HEK293 (cell line): ENCODE results near the gene OR5B21.

Source experiments
- CTCF ChIA-PET: fragments of 350-600 bp; formaldehyde crosslinking; extraction: SDS; loops from one replicate; lab custom pipeline; 2021; ENCODE audit warnings: antibody characterized with exemption; lab: Yijun Ruan, JAX
- POLR2A ChIA-PET: fragments of 300-600 bp; formaldehyde crosslinking; extraction: SDS; loops from one replicate; lab custom pipeline; 2020; ENCODE audit warnings: antibody characterized with exemption, inconsistent platforms; lab: Yijun Ruan, JAX
- H3K27ac ChIP-seq: fragments of 200-500 bp; sonication (Bioruptor generic); 2 replicates; pipeline ENCODE4 v1.5.1; 2014; ENCODE audit warnings: low read depth, low read length, control low read depth, inconsistent platforms; ENCODE audit errors: extremely low read depth
- H3K36me3 ChIP-seq, 2 experiments: fragments of 200-500 bp in 1 of 2; sonication (Bioruptor generic) in 1 of 2; 1 replicate in 1 of 2; 2 replicates in 1 of 2; pipeline ENCODE4 v1.5.1; 2014 to 2017; ENCODE audit warnings: inconsistent platforms in 2 of 2, low read length in 2 of 2; ENCODE audit not compliant: control insufficient read depth in 2 of 2, insufficient read depth in 1 of 2
- H3K4me1 ChIP-seq: fragments of 200-500 bp; sonication (Bioruptor generic); 2 replicates; pipeline ENCODE4 v1.5.1; 2014; ENCODE audit warnings: mild to moderate bottlenecking, low read length, inconsistent platforms; ENCODE audit not compliant: control insufficient read depth, insufficient read depth
- H3K4me3 ChIP-seq: 2 replicates; pipeline ENCODE4 v1.5.1; 2011; ENCODE audit warnings: low read depth, mild to moderate bottlenecking, control low read depth, low read length, moderate library complexity
- H3K9me3 ChIP-seq: fragments of 200-500 bp; sonication (Bioruptor generic); 2 replicates; pipeline ENCODE4 v1.5.1; 2014; ENCODE audit warnings: low read depth, low read length, inconsistent platforms; ENCODE audit not compliant: control insufficient read depth, insufficient read depth
- REPIN1 ChIP-seq: fragments of 450-650 bp; formaldehyde crosslinking; IDR thresholded peaks from 2 replicates; pipeline ENCODE4 v1.5.1; 2017; ENCODE audit warnings: missing biosample characterization, missing genetic modification characterization, low read depth
- SETDB1 ChIP-seq: IDR thresholded peaks from one replicate; pipeline ENCODE4 v1.6.1; 2017; ENCODE audit warnings: mild to moderate bottlenecking, low read length, moderate library complexity, mixed read lengths; ENCODE audit not compliant: insufficient read length
- ZBTB20 ChIP-seq: fragments of 450-650 bp; formaldehyde crosslinking; IDR thresholded peaks from 2 replicates; pipeline ENCODE4 v1.5.1; 2016; ENCODE audit warnings: missing biosample characterization, missing genetic modification characterization
- ZEB2 ChIP-seq: fragments of 450-650 bp; formaldehyde crosslinking; IDR thresholded peaks from 2 replicates; pipeline ENCODE4 v1.5.1; 2016; ENCODE audit warnings: missing biosample characterization, missing genetic modification characterization
- ZFP41 ChIP-seq: fragments of 450-650 bp; formaldehyde crosslinking; IDR thresholded peaks from 2 replicates; pipeline ENCODE4 v1.5.1; 2016; ENCODE audit warnings: missing biosample characterization, missing genetic modification characterization, borderline replicate concordance
- ZFP69B ChIP-seq: fragments of 450-650 bp; formaldehyde crosslinking; IDR thresholded peaks from 2 replicates; pipeline ENCODE4 v1.5.1; 2016; ENCODE audit warnings: missing biosample characterization, missing genetic modification characterization
- ZNF112 ChIP-seq: fragments of 450-650 bp; formaldehyde crosslinking; IDR thresholded peaks from 2 replicates; pipeline ENCODE4 v1.5.0; 2017; ENCODE audit warnings: missing biosample characterization, missing genetic modification characterization
- ZNF169 ChIP-seq: fragments of 450-650 bp; formaldehyde crosslinking; IDR thresholded peaks from 2 replicates; pipeline ENCODE4 v1.5.1; 2016; ENCODE audit warnings: missing biosample characterization, missing genetic modification characterization
- ZNF184 ChIP-seq: fragments of 450-650 bp; IDR thresholded peaks from 2 replicates; pipeline ENCODE4 v1.5.1; 2018; ENCODE audit warnings: missing biosample characterization, mild to moderate bottlenecking, missing genetic modification characterization
- ZNF19 ChIP-seq: fragments of 450-650 bp; formaldehyde crosslinking; IDR thresholded peaks from 2 replicates; pipeline ENCODE4; 2016; ENCODE audit warnings: missing biosample characterization, missing genetic modification characterization, low read depth
- ZNF2 ChIP-seq: fragments of 450-650 bp; formaldehyde crosslinking; IDR thresholded peaks from 2 replicates; pipeline ENCODE4 v1.5.1; 2016; ENCODE audit warnings: missing biosample characterization, missing genetic modification characterization
- ZNF24 ChIP-seq: fragments of 450-650 bp; formaldehyde crosslinking; IDR thresholded peaks from 2 replicates; pipeline ENCODE4 v1.5.1; 2016; ENCODE audit warnings: missing biosample characterization, missing genetic modification characterization
- ZNF394 ChIP-seq: fragments of 450-650 bp; formaldehyde crosslinking; IDR thresholded peaks from 2 replicates; pipeline ENCODE4 v1.5.1; 2016; ENCODE audit warnings: missing biosample characterization, missing genetic modification characterization, mild to moderate bottlenecking, moderate library complexity, borderline replicate concordance
- ZNF529 ChIP-seq: fragments of 450-650 bp; formaldehyde crosslinking; IDR thresholded peaks from 2 replicates; pipeline ENCODE4 v1.5.1; 2017; ENCODE audit warnings: missing genetic modification characterization, missing biosample characterization; ENCODE audit not compliant: insufficient replicate concordance
- ZNF555 ChIP-seq: fragments of 450-650 bp; formaldehyde crosslinking; conservative IDR thresholded peaks from 2 replicates; pipeline ENCODE4 v1.5.1; 2017; ENCODE audit warnings: missing biosample characterization, mild to moderate bottlenecking, missing genetic modification characterization, inconsistent platforms
- ZNF560 ChIP-seq: fragments of 450-650 bp; formaldehyde crosslinking; IDR thresholded peaks from 2 replicates; pipeline ENCODE4 v1.5.1; 2017; ENCODE audit warnings: missing biosample characterization, missing genetic modification characterization, borderline replicate concordance
- ZNF585B ChIP-seq: fragments of 450-650 bp; formaldehyde crosslinking; IDR thresholded peaks from 2 replicates; pipeline ENCODE4 v1.5.1; 2016; ENCODE audit warnings: missing biosample characterization, missing genetic modification characterization
- ZNF777 ChIP-seq: fragments of 450-650 bp; formaldehyde crosslinking; IDR thresholded peaks from 2 replicates; pipeline ENCODE4 v1.5.1; 2017; ENCODE audit warnings: missing biosample characterization, missing genetic modification characterization, borderline replicate concordance
- ZNF792 ChIP-seq: fragments of 450-650 bp; formaldehyde crosslinking; IDR thresholded peaks from 2 replicates; pipeline ENCODE4 v1.5.1; 2016; ENCODE audit warnings: missing biosample characterization, missing genetic modification characterization
- TF ChIP-seq, protein P1 (sequence below): fragments of 450-650 bp; formaldehyde crosslinking; IDR thresholded peaks from 2 replicates; pipeline ENCODE4 v1.5.1; 2016; ENCODE audit warnings: missing biosample characterization, missing genetic modification characterization
- TF ChIP-seq, protein P2 (sequence below): fragments of 450-650 bp; formaldehyde crosslinking; IDR thresholded peaks from 2 replicates; pipeline ENCODE4 v1.5.1; 2016; ENCODE audit warnings: missing biosample characterization, missing genetic modification characterization

The OR5B21 gene

DNA sequence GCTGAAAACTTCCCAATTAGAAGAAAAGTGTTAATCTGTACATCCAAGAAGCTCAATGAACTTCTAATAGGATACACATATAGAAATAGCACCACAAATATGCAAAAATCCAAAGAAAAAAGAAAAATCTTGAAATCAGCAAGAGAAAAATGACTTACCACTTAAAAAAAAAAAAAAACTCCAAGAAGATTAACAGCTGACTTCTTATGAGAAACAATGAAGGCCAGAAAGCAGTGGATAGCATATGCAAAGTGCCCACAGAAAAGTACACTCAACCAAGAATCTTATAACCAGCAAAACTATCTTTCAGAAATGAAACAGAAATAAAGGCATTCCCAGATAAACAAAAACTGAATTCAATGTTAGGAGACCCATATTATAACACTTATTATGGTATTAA is 36.0 kb downstream of the OR5B21 start:
- TF ChIP-seq SETDB1, result peak; percentile 71
- TF ChIP-seq ZNF529 (tag by site-specific recombination), result no peak
- TF ChIP-seq ZNF169 (tag by site-specific recombination), result no peak
- TF ChIP-seq ZNF2 (tag by site-specific recombination), result no peak
- TF ChIP-seq, protein P1, sequence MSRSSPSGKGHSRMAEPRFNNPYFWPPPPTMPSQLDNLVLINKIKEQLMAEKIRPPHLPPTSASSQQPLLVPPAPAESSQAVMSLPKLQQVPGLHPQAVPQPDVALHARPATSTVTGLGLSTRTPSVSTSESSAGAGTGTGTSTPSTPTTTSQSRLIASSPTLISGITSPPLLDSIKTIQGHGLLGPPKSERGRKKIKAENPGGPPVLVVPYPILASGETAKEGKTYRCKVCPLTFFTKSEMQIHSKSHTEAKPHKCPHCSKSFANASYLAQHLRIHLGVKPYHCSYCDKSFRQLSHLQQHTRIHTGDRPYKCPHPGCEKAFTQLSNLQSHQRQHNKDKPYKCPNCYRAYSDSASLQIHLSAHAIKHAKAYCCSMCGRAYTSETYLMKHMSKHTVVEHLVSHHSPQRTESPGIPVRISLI, result peak; percentile 38; the same call in 1 of the 2 replicates
- no peak for TF ChIP-seq ZNF777 (tag by site-specific recombination)
- no peak for TF ChIP-seq ZNF24 (tag by site-specific recombination)
- TF ChIP-seq, all 188 proteins: peak for 2
- Histone ChIP-seq H3K9me3 (no peaks in the 10 kb centered on the region), H3K4me3 (no peak overlapping the region), H3K36me3 (no peaks in the 10 kb centered on the region), H3K27ac (no peak overlapping the region), H3K4me1 (no peaks in the 10 kb centered on the region)
- ChIA-PET POLR2A (no interaction called here), CTCF (interaction anchor here (0.6 kb wide), 1 partner anchor 175 kb away, joined by 3 read pairs; no protein-coding TSS in a partner anchor)

DNA sequence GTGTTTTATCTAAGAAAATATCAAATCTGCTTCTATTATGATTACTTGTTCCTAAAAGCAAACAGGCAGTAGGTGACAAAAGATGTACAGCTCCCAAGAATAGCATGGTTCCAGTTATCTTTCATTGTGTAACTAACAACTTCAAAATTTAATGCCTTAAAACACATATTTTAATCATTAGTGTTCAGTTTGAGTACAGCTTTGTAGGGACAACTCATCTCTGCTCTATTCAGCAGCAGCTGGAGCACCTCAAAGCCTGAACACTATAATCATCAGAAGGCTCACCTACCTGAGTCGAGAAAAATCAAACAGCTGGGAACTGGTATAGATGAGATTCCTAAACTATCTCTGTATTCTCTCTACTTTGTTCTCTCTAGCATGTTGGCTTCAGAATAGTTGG is 41.6 kb downstream of the OR5B21 start:
- ChIA-PET CTCF (no interaction called here), POLR2A (no interaction called here)
- TF ChIP-seq ZEB2 (tag by site-specific recombination) (no peak), ZNF585B (tag by site-specific recombination) (no peak), ZNF792 (tag by site-specific recombination) (no peak)
- Histone ChIP-seq H3K36me3 (no peaks in the 10 kb centered on the region), H3K4me3 (no peak overlapping the region), H3K9me3 (no peaks in the 10 kb centered on the region), H3K27ac (no peak overlapping the region), H3K4me1 (no peaks in the 10 kb centered on the region)

DNA sequence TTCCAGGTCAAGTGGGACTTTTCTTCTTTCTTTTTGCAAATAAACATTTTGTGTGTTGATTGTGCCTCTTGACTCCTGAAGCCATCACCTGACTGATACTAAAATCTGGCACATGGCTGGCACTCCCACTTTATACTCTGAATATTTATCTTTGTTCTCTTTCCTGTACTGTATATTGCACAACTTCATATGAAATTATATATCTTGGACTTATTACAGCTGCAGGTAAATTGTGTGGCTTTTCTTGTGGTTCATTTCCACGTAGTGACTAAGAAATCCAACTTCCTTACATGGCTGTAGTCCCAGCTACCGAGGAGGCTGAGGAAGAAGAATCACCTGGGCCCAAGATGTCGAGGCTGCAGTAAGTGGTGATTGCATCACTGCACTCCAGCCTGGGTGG is 42.2 kb downstream of the OR5B21 start:
- H3K4me3 ChIP-seq, result no peak overlapping the region
- no peaks in the 10 kb centered on the region for H3K9me3 ChIP-seq
- H3K27ac ChIP-seq, result no peak overlapping the region
- H3K4me1 ChIP-seq, result no peaks in the 10 kb centered on the region
- ChIA-PET POLR2A (no interaction called here), CTCF (no interaction called here)
- no peak for TF ChIP-seq ZNF560 (tag by site-specific recombination)
- no peak for TF ChIP-seq ZNF394 (tag by site-specific recombination)
- no peak for TF ChIP-seq ZFP69B (tag by site-specific recombination)
- no peak for TF ChIP-seq ZFP41 (tag by site-specific recombination)
- TF ChIP-seq ZNF184 (tag by site-specific recombination), result no peak
- no peak for TF ChIP-seq ZNF19 (tag by site-specific recombination)
- no peak for TF ChIP-seq ZBTB20 (tag by site-specific recombination)
- no peak for TF ChIP-seq ZNF555
- no peak for TF ChIP-seq ZNF112 (tag by site-specific recombination)
- no peak for TF ChIP-seq REPIN1
- TF ChIP-seq, protein P2, sequence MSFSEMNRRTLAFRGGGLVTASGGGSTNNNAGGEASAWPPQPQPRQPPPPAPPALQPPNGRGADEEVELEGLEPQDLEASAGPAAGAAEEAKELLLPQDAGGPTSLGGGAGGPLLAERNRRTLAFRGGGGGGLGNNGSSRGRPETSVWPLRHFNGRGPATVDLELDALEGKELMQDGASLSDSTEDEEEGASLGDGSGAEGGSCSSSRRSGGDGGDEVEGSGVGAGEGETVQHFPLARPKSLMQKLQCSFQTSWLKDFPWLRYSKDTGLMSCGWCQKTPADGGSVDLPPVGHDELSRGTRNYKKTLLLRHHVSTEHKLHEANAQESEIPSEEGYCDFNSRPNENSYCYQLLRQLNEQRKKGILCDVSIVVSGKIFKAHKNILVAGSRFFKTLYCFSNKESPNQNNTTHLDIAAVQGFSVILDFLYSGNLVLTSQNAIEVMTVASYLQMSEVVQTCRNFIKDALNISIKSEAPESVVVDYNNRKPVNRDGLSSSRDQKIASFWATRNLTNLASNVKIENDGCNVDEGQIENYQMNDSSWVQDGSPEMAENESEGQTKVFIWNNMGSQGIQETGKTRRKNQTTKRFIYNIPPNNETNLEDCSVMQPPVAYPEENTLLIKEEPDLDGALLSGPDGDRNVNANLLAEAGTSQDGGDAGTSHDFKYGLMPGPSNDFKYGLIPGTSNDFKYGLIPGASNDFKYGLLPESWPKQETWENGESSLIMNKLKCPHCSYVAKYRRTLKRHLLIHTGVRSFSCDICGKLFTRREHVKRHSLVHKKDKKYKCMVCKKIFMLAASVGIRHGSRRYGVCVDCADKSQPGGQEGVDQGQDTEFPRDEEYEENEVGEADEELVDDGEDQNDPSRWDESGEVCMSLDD (tag by site-specific recombination), result no peak
- H3K36me3 ChIP-seq, result no peaks in the 10 kb centered on the region
